HFF-Myc (cell line): ENCODE measurements around the gene IFNL1.

ENCODE experiments used
- DNase-seq: peaks from one replicate; pipeline ENCODE4 v3.0.0-alpha.2; 2011; ENCODE audit warnings: low read depth; ENCODE audit errors: extremely low read depth
- H3K4me3 ChIP-seq: replicated peaks from 2 replicates; pipeline ENCODE4 v1.5.1; 2011; ENCODE audit warnings: low read depth, mild to moderate bottlenecking, control low read depth, low read length
- TF ChIP-seq, protein P1 (sequence below): IDR thresholded peaks from 2 replicates; pipeline ENCODE4 v1.5.1; 2012; ENCODE audit warnings: mild to moderate bottlenecking, low read depth, low read length, control low read depth; ENCODE audit errors: missing control alignments

Gene IFNL1

GRCh38 chr19:39252458-39252857 is 43.7 kb upstream of the IFNL1 start:
- DNase-seq: no peak
- TF ChIP-seq, protein P1, sequence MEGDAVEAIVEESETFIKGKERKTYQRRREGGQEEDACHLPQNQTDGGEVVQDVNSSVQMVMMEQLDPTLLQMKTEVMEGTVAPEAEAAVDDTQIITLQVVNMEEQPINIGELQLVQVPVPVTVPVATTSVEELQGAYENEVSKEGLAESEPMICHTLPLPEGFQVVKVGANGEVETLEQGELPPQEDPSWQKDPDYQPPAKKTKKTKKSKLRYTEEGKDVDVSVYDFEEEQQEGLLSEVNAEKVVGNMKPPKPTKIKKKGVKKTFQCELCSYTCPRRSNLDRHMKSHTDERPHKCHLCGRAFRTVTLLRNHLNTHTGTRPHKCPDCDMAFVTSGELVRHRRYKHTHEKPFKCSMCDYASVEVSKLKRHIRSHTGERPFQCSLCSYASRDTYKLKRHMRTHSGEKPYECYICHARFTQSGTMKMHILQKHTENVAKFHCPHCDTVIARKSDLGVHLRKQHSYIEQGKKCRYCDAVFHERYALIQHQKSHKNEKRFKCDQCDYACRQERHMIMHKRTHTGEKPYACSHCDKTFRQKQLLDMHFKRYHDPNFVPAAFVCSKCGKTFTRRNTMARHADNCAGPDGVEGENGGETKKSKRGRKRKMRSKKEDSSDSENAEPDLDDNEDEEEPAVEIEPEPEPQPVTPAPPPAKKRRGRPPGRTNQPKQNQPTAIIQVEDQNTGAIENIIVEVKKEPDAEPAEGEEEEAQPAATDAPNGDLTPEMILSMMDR: no peak

GRCh38 chr19:39253374-39254149 is 42.6 kb upstream of the IFNL1 start:
- DNase-seq: no peak
- no peak overlapping the region for H3K4me3 ChIP-seq
- TF ChIP-seq, protein P1: no peak

More at GRCh38 chr19:39252458-39252857, 43.7 kb upstream of the IFNL1 start:
- H3K4me3 ChIP-seq: no peak overlapping the region

GRCh38 chr19:39254531-39255345 is 41.5 kb upstream of the IFNL1 start:
- DNase-seq: no peak
- TF ChIP-seq, protein P1: no peak
- no peak overlapping the region for H3K4me3 ChIP-seq

DNA sequence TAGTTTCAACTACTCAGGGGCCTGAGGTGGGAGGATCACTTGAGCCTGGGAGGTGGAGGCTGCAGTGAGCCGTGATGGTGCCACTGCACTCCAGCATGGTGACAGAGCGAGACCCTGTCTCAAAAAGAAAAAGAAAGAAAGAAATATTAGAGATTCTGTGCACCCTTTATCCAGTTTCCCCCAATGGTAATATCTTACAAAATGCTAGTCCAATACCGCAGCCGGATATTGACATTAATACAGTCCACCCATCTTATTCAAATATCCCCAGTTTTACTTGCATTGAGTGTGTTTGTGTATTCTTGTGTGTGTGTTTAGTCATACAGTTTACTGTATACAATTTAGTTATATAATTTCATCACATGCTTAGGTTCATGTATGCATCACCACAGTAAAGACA is 39.0 kb upstream of the IFNL1 start:
- DNase-seq: no peak
- TF ChIP-seq, protein P1: no peak
- H3K4me3 ChIP-seq: no peak overlapping the region

DNA sequence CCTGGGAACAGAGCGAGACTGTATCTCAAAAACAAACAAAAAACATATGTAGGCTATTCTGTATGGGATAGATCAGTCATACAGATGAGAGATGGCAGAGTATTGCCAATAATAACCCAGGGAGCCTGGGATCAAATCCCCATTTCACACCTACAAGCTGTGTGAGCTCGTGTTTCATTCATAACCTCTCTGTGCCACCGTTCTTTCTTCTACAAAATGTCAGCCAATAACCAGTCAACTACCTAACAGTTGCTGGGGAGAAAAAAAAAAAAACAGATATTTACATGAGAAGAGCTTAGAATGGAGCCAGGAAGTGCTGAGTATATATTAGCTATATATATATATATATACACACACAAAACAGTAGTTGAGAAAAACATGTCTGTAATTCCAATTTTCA is 34.5 kb upstream of the IFNL1 start:
- DNase-seq: no peak
- TF ChIP-seq, protein P1: no peak
- H3K4me3 ChIP-seq: no peak overlapping the region

GRCh38 chr19:39262496-39262895 is 33.7 kb upstream of the IFNL1 start:
- TF ChIP-seq, protein P1: no peak
- DNase-seq: no peak
- H3K4me3 ChIP-seq: no peak overlapping the region
